Measurements from ENCODE around the gene AHR.

AHR gene

GRCh38 chr7:17298102-17298839, at the start of gene AHR:
Gene AHR, plus strand, starts transcription at chr7:17298652. Its CDS starts 613 bp downstream, at chr7:17299265.
- in situ Hi-C loops (cut with MboI; ENCODE audit: low sequenced_read_pairs): no loop called here

GRCh38 chr7:17253885-17254284, 44.6 kb upstream of the AHR start:
- in situ Hi-C loops (cut with MboI; ENCODE audit: low sequenced_read_pairs): no loop called here

- in situ Hi-C loops (cut with MboI; ENCODE audit: low sequenced_read_pairs): no loop called here
Observed at GRCh38 chr7:17255926-17256325, 42.5 kb upstream of the AHR start.

GRCh38 chr7:17256375-17256774, 42.1 kb upstream of the AHR start:
- in situ Hi-C loops (cut with MboI; ENCODE audit: low sequenced_read_pairs): no loop called here

GRCh38 chr7:17266565-17266964, 31.9 kb upstream of the AHR start:
- in situ Hi-C loops (cut with MboI; ENCODE audit: low sequenced_read_pairs): no loop called here

GRCh38 chr7:17269341-17270221, 28.9 kb upstream of the AHR start:
- in situ Hi-C loops (cut with MboI; ENCODE audit: low sequenced_read_pairs): no loop called here

GRCh38 chr7:17274551-17275245, 23.8 kb upstream of the AHR start:
- in situ Hi-C loops (cut with MboI; ENCODE audit: low sequenced_read_pairs): no loop called here

GRCh38 chr7:17275749-17276671, 22.4 kb upstream of the AHR start:
- in situ Hi-C loops (cut with MboI; ENCODE audit: low sequenced_read_pairs): no loop called here

- in situ Hi-C loops (cut with MboI; ENCODE audit: low sequenced_read_pairs): no loop called here
Observed at GRCh38 chr7:17279061-17279460, 19.4 kb upstream of the AHR start.

GRCh38 chr7:17289074-17289645, 9.3 kb upstream of the AHR start:
- in situ Hi-C loops (cut with MboI; ENCODE audit: low sequenced_read_pairs): no loop called here

- in situ Hi-C loops (cut with MboI; ENCODE audit: low sequenced_read_pairs): no loop called here
Observed at GRCh38 chr7:17292843-17293242, 5.6 kb upstream of the AHR start.

GRCh38 chr7:17293481-17293880, 5.0 kb upstream of the AHR start:
- in situ Hi-C loops (cut with MboI; ENCODE audit: low sequenced_read_pairs): no loop called here

GRCh38 chr7:17297243-17297642, 1.2 kb upstream of the AHR start:
- in situ Hi-C loops (cut with MboI; ENCODE audit: low sequenced_read_pairs): no loop called here

- in situ Hi-C loops (cut with MboI; ENCODE audit: low sequenced_read_pairs): no loop called here
Observed at GRCh38 chr7:17298840-17299482, 509 bp downstream of the AHR start.

GRCh38 chr7:17299483-17299991, 1.1 kb downstream of the AHR start:
- in situ Hi-C loops (cut with MboI; ENCODE audit: low sequenced_read_pairs): no loop called here

GRCh38 chr7:17300012-17300411, 1.6 kb downstream of the AHR start:
- in situ Hi-C loops (cut with MboI; ENCODE audit: low sequenced_read_pairs): no loop called here

GRCh38 chr7:17300437-17300836, 2.0 kb downstream of the AHR start:
- in situ Hi-C loops (cut with MboI; ENCODE audit: low sequenced_read_pairs): no loop called here

GRCh38 chr7:17301471-17302456, 3.3 kb downstream of the AHR start:
- in situ Hi-C loops (cut with MboI; ENCODE audit: low sequenced_read_pairs): no loop called here
